Panc1 (cell line): Measurements from ENCODE around the gene THAP6. TPM values are rescaled to one million over a fixed set of nuclear protein-coding genes. Genes with fewer than 3 reads are reported as not detected.

Experiments used
- ATAC-seq: fragments of 200-7000 bp; cut with Tn5 transposase; 2 replicates; pipeline ENCODE4 v1.9.1; 2020; ENCODE audit warnings: mild to moderate bottlenecking, moderate library complexity
- BruUV-seq: library from RNA; stranded (reverse); fragments of 400-500 nt; replicated peaks from 2 replicates; lab custom pipeline; 2021; lab: Mats Ljungman, UMichigan
- CTCF ChIA-PET: fragments of 300-600 bp; sonication (Branson Sonifier 250); formaldehyde crosslinking; loops from one replicate; lab custom pipeline; 2022; ENCODE audit warnings: antibody characterized with exemption; lab: Charles Lee
- POLR2A ChIA-PET: fragments of 300-600 bp; sonication (Branson Sonifier 250); formaldehyde crosslinking; loops from one replicate; lab custom pipeline; 2022; ENCODE audit warnings: antibody characterized with exemption; lab: Charles Lee
- DNase-seq: peaks from one replicate; pipeline ENCODE4 v3.0.0-alpha.2; 2010; ENCODE audit warnings: low read depth, low spot score
- H3K27ac ChIP-seq: 2 replicates; pipeline ENCODE4 v1.5.1; 2011; ENCODE audit warnings: mild to moderate bottlenecking, low read length, inconsistent platforms
- H3K27me3 ChIP-seq: fragments of 200-500 bp; sonication (Bioruptor generic); 2 replicates; pipeline ENCODE4 v1.6.0; 2014; ENCODE audit warnings: low read length, inconsistent platforms; ENCODE audit not compliant: control insufficient read depth, insufficient read depth
- H3K36me3 ChIP-seq: fragments of 200-500 bp; sonication (Bioruptor generic); 2 replicates; pipeline ENCODE4 v1.5.1; 2014; ENCODE audit warnings: inconsistent platforms, mild to moderate bottlenecking, low read length, moderate library complexity; ENCODE audit not compliant: control insufficient read depth, insufficient read depth
- H3K4me1 ChIP-seq: 2 replicates; pipeline ENCODE4 v1.5.1; 2011; ENCODE audit warnings: inconsistent platforms, mild to moderate bottlenecking, low read length, moderate library complexity; ENCODE audit not compliant: control insufficient read depth, insufficient read depth
- H3K4me3 ChIP-seq, 2 experiments: 2 replicates each; pipeline ENCODE4 v1.5.1; 2011 to 2012; ENCODE audit warnings: low read depth in 2 of 2, low read length in 2 of 2, mild to moderate bottlenecking in 2 of 2, inconsistent platforms in 1 of 2, moderate library complexity in 1 of 2
- H3K9me3 ChIP-seq: fragments of 200-500 bp; sonication (Bioruptor generic); 2 replicates; pipeline ENCODE4 v1.5.1; 2014; ENCODE audit warnings: low read depth, mild to moderate bottlenecking, inconsistent platforms, low read length, moderate library complexity; ENCODE audit not compliant: control insufficient read depth, insufficient read depth
- POLR2AphosphoS5 ChIP-seq: IDR thresholded peaks from 2 replicates; pipeline ENCODE4 v1.6.1; 2012; ENCODE audit warnings: mild to moderate bottlenecking, low read depth, low read length, moderate library complexity
- SIN3A ChIP-seq: IDR thresholded peaks from 2 replicates; pipeline ENCODE4 v1.6.1; 2012; ENCODE audit warnings: low read depth, mild to moderate bottlenecking, low read length, moderate library complexity, borderline replicate concordance; ENCODE audit not compliant: insufficient read depth
- TCF7L2 ChIP-seq: IDR thresholded peaks from 2 replicates; pipeline ENCODE4 v1.6.1; 2011; ENCODE audit warnings: mild to moderate bottlenecking, low read depth, low read length, inconsistent platforms
- in situ Hi-C: cut with HindIII; loops from 2 replicates; pipeline ENCODE4 v1.10.0; 2016; ENCODE audit warnings: low sequenced_read_pairs, low pct_unique_long_range_greater_than_20kb
- intact Hi-C: fragments of 100-400 bp; cut with micrococcal nuclease; formaldehyde crosslinking; loops from one replicate; pipeline ENCODE4 v1.10.0; 2022; ENCODE audit not compliant: unreplicated experiment
- total RNA-seq: library from RNA; stranded (reverse); gene quantifications from one replicate; pipeline ENCODE4 v1.2.1, GENCODE V29; 2021; ENCODE audit not compliant: unreplicated experiment
- TF ChIP-seq, protein P1 (sequence below): fragments of 450-650 bp; IDR thresholded peaks from 2 replicates; pipeline ENCODE4 v1.5.1; 2017; ENCODE audit warnings: mild to moderate bottlenecking
- TF ChIP-seq, protein P2 (sequence below), 2 experiments: IDR thresholded peaks; 2 replicates each; pipeline ENCODE4 v1.6.1; 2011 to 2012; ENCODE audit warnings: low read depth in 2 of 2, control low read depth in 1 of 2, low read length in 1 of 2, mild to moderate bottlenecking in 1 of 2, moderate library complexity in 1 of 2; ENCODE audit not compliant: insufficient read depth in 1 of 2

THAP6 gene
- total RNA-seq, 1 experiment from 2014 or later, result 13.9 TPM

- ChIA-PET CTCF (no interaction called here), POLR2A (no interaction called here)
- no peaks in the 10 kb centered on the region for H3K27me3 ChIP-seq
- no TSS peak for BruUV-seq
- ATAC-seq (no peak), DNase-seq (no peak)
- TF ChIP-seq, protein P1, sequence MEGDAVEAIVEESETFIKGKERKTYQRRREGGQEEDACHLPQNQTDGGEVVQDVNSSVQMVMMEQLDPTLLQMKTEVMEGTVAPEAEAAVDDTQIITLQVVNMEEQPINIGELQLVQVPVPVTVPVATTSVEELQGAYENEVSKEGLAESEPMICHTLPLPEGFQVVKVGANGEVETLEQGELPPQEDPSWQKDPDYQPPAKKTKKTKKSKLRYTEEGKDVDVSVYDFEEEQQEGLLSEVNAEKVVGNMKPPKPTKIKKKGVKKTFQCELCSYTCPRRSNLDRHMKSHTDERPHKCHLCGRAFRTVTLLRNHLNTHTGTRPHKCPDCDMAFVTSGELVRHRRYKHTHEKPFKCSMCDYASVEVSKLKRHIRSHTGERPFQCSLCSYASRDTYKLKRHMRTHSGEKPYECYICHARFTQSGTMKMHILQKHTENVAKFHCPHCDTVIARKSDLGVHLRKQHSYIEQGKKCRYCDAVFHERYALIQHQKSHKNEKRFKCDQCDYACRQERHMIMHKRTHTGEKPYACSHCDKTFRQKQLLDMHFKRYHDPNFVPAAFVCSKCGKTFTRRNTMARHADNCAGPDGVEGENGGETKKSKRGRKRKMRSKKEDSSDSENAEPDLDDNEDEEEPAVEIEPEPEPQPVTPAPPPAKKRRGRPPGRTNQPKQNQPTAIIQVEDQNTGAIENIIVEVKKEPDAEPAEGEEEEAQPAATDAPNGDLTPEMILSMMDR, result no peak
- TF ChIP-seq POLR2AphosphoS5, result no peak
- no peaks in the 10 kb centered on the region for H3K4me1 ChIP-seq
- no peaks in the 10 kb centered on the region for H3K9me3 ChIP-seq
- no peak overlapping the region for H3K27ac ChIP-seq
- in situ Hi-C loops, result no loop called here
- H3K4me3 ChIP-seq, result no peak overlapping the region
- H3K36me3 ChIP-seq, result no peaks in the 10 kb centered on the region
- intact Hi-C loops, result no loop called here
These were observed 31.3 kb downstream of the THAP6 start for GRCh38 chr4:75545526-75545925.

GRCh38 chr4:75547647-75548387, 33.5 kb downstream of the THAP6 start:
- in situ Hi-C loops (no loop called here), intact Hi-C loops (no loop called here)
- H3K36me3 ChIP-seq, result no peaks in the 10 kb centered on the region
- no peak for ATAC-seq
- no peak overlapping the region for H3K4me3 ChIP-seq
- no peaks in the 10 kb centered on the region for H3K4me1 ChIP-seq
- H3K27me3 ChIP-seq, result no peaks in the 10 kb centered on the region
- no peak for DNase-seq
- TF ChIP-seq SIN3A (no peak), POLR2AphosphoS5 (no peak), TCF7L2 (no peak)
- TF ChIP-seq, protein P2, sequence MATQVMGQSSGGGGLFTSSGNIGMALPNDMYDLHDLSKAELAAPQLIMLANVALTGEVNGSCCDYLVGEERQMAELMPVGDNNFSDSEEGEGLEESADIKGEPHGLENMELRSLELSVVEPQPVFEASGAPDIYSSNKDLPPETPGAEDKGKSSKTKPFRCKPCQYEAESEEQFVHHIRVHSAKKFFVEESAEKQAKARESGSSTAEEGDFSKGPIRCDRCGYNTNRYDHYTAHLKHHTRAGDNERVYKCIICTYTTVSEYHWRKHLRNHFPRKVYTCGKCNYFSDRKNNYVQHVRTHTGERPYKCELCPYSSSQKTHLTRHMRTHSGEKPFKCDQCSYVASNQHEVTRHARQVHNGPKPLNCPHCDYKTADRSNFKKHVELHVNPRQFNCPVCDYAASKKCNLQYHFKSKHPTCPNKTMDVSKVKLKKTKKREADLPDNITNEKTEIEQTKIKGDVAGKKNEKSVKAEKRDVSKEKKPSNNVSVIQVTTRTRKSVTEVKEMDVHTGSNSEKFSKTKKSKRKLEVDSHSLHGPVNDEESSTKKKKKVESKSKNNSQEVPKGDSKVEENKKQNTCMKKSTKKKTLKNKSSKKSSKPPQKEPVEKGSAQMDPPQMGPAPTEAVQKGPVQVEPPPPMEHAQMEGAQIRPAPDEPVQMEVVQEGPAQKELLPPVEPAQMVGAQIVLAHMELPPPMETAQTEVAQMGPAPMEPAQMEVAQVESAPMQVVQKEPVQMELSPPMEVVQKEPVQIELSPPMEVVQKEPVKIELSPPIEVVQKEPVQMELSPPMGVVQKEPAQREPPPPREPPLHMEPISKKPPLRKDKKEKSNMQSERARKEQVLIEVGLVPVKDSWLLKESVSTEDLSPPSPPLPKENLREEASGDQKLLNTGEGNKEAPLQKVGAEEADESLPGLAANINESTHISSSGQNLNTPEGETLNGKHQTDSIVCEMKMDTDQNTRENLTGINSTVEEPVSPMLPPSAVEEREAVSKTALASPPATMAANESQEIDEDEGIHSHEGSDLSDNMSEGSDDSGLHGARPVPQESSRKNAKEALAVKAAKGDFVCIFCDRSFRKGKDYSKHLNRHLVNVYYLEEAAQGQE (IDR thresholded peaks at IDR 0.05; ENCODE audit: insufficient read depth in 1 of 2, low read depth in 2 of 2, low read length in 1 of 2), result no peak
- TF ChIP-seq, protein P1, result no peak
- H3K9me3 ChIP-seq, result no peaks in the 10 kb centered on the region
- ChIA-PET POLR2A (no interaction called here), CTCF (no interaction called here)
- no TSS peak for BruUV-seq
- no peak overlapping the region for H3K27ac ChIP-seq
